GM12875 (cell line): Measurements from ENCODE around the gene ALOX15.
"Not testable (repeated sequence)": the region's sequence is repeated elsewhere in the genome, so short reads cannot be mapped to it uniquely, and the experiment has no call there.

Experiments
- H3K4me3 ChIP-seq: one replicate; pipeline ENCODE4 v1.5.1; 2011; ENCODE audit warnings: low read depth, low read length, control low read depth
- TF ChIP-seq, protein P1 (sequence below): IDR thresholded peaks from 2 replicates; pipeline ENCODE4 v1.5.1; 2011; ENCODE audit warnings: low read depth, mild to moderate bottlenecking, control low read depth, inconsistent platforms, low read length, moderate library complexity, borderline replicate concordance; ENCODE audit not compliant: insufficient read depth

The ALOX15 gene

GRCh38 chr17:4652997-4653396 lies 11.5 kb upstream of the ALOX15 start:
- H3K4me3 ChIP-seq, result no peak overlapping the region
- TF ChIP-seq, protein P1, sequence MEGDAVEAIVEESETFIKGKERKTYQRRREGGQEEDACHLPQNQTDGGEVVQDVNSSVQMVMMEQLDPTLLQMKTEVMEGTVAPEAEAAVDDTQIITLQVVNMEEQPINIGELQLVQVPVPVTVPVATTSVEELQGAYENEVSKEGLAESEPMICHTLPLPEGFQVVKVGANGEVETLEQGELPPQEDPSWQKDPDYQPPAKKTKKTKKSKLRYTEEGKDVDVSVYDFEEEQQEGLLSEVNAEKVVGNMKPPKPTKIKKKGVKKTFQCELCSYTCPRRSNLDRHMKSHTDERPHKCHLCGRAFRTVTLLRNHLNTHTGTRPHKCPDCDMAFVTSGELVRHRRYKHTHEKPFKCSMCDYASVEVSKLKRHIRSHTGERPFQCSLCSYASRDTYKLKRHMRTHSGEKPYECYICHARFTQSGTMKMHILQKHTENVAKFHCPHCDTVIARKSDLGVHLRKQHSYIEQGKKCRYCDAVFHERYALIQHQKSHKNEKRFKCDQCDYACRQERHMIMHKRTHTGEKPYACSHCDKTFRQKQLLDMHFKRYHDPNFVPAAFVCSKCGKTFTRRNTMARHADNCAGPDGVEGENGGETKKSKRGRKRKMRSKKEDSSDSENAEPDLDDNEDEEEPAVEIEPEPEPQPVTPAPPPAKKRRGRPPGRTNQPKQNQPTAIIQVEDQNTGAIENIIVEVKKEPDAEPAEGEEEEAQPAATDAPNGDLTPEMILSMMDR, result no peak

GRCh38 chr17:4648741-4649140 lies 7.3 kb upstream of the ALOX15 start:
- TF ChIP-seq, protein P1, result no peak
- H3K4me3 ChIP-seq, result no peak overlapping the region

GRCh38 chr17:4645642-4646041 lies 4.2 kb upstream of the ALOX15 start:
- TF ChIP-seq, protein P1, result no peak
- H3K4me3 ChIP-seq, result no peak overlapping the region

DNA sequence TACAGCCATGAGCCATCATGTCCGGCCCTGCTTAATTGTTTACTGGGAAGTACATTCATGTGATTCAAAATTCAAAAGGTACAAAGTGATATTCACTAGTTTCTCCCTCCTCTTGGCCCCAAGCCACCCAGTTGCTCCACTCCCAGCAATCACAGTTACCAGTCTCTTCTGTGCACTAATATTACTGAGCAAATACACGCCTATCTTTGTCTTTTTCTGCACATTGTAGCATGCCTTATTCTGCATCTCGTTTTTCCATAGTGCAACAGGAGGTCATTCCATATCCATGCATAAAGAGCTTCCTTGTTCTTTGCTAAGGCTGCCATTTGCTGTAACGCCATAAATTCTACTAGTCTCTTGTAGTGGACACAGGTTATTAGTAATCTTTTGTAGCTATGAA lies 2.2 kb upstream of the ALOX15 start:
- TF ChIP-seq, protein P1, result no peak
- H3K4me3 ChIP-seq, result no peak overlapping the region

DNA sequence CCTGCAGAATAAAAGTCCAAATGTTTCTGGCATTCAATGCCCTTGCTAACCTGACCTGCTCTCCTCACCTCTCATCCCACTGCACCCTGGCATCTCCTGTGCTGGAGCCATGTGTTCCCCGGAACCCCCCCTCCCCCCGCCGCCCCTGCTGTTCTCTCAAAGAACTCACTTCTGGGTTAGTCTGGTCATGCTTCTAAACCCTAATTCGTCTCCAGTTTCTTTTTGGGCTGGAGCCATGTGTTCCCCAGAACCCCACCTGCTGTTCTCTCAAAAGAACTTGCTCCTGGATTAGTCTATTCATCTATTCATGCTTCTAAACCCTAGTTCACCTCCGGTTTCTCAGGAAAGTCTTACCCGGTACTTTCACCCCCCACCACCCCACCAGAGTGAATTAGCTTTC lies 808 bp upstream of the ALOX15 start:
- no peak overlapping the region for H3K4me3 ChIP-seq
- TF ChIP-seq, protein P1, result no peak

DNA sequence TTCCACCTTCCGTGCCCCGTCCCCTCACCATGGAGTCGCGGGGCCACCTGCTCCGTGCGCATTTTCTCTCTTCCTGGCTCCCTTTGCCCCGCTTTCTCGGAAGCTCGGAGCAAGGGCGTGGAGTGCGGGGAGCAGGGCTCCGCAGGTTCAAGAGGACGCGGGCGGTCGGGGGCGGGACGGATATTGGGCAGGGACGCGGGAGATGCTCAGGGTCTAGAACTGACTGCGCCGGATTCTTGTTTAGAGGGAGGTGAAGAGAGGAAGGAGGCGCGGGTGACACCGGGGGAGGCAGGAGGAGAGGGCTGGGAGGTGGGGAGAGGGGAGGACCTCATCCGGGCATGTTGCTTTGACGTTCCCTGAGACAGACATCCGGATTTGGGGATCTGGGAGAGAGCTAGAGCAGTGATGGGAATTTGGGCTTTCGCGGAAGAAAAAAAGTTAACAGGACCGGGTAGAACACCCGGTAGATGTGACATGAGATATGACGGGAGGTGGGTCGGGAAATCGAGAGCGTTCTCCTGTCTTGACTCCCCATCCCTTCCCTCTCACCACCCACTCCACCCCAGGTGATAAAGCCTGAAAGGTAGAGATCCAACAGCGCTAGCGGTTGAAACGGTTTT lies 799 bp downstream of the ALOX15 start:
- not testable (repeated sequence) for H3K4me3 ChIP-seq

DNA sequence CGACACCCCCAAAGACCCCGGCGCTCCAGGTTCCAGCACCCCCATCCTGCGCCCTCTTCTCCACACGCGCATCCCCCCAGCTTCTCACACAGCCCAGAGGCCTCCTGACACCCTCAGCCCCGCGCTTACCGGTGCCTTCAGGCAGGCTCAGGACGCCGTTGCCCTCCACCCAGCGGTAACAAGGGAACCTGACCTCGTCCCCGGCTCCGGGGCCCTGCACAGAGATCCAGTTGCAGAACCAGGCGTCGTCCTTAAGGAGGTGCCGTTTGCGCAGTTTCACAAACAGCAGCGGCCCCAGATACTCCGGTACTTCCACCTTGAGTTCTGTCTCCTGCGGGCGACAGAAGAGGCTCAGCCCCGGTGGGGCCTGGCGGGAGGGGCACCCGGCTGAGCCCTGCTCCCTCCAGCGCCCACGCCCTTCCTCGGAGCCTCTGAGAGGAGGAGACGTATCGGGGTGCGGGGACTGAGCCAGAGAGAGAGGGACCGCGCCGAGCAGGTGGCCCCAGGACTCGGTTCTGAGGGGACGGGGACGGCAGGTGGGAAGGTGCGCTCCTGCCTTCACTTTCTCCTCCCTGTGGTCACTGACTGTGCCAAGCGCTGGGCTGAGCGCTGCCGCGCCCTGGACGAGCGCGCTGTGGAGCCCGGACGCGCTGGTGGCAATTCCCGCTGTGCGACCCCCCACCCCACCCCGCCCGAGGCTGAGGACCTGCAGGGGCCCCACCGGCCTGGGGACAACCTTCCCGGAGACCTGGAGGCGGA lies 2.0 kb downstream of the ALOX15 start:
- not testable (repeated sequence) for H3K4me3 ChIP-seq

DNA sequence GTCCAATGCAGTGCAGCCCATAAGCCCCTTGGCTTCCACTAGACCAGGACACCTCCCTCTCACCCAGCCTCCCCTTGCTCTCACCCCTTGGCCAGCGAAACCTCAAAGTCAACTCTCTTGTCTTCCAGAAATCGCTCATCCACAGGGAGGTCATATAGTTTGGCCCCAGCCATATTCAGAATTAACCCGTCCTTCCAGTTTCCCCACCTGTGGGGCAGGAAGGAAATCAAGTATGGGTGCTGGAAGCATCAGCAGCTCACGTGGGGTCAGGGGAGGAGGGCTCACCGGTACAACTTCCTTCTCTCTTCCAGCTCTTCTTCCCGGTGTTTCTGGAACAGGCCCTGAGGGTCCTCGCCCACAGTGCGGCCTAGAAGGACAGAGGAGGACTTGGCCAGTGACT lies 2.7 kb downstream of the ALOX15 start:
- H3K4me3 ChIP-seq, result not testable (repeated sequence)
